HG03066 (cell line): Measurements from ENCODE around the gene C19orf18.

ENCODE experiments used
- ATAC-seq: cut with Tn5 transposase; IDR thresholded peaks from one replicate; pipeline ENCODE4 v1.9.1; 2021; ENCODE audit warnings: low read depth; ENCODE audit not compliant: unreplicated experiment

C19orf18 gene

GRCh38 chr19:57949296-57949695 is 25.0 kb downstream of the C19orf18 start:
- no peak for ATAC-seq

- peak; percentile 86 for ATAC-seq
Observed at GRCh38 chr19:57947419-57948134, 26.8 kb downstream of the C19orf18 start, which contains the start of gene ZNF256. ZNF256 (minus strand) TSS chr19:57947706; CDS start chr19:57947474, 232 bp downstream.

- peak; percentile 28 for ATAC-seq
Observed at GRCh38 chr19:57947088-57947418, 27.3 kb downstream of the C19orf18 start.

- ATAC-seq: no peak
Observed at GRCh38 chr19:57946316-57946715, 28.0 kb downstream of the C19orf18 start.

GRCh38 chr19:57941593-57941992 is 32.7 kb downstream of the C19orf18 start:
- no peak for ATAC-seq

- ATAC-seq: no peak
Observed at GRCh38 chr19:57935731-57936130, 38.6 kb downstream of the C19orf18 start.

- ATAC-seq: peak; percentile 60
Observed at GRCh38 chr19:57934820-57935665, 39.3 kb downstream of the C19orf18 start, which contains the start of gene ZNF418. ZNF418 (minus strand) TSS chr19:57935402; CDS start chr19:57933822, 1,580 bp downstream.

- ATAC-seq: no peak
Observed at GRCh38 chr19:57927587-57927986, 46.7 kb downstream of the C19orf18 start.

- ATAC-seq: peak; percentile 95
Observed at GRCh38 chr19:57916168-57916995, 58.0 kb downstream of the C19orf18 start, which contains the start of gene ZNF417. ZNF417 (minus strand) TSS chr19:57916592; CDS start chr19:57916411, 181 bp downstream.

GRCh38 chr19:57914531-57914930 is 59.8 kb downstream of the C19orf18 start:
- no peak for ATAC-seq
